ENCODE measurements around the gene GDPD5. TPM values are rescaled to one million over a fixed set of nuclear protein-coding genes. Genes with fewer than 3 reads are reported as not detected.

GDPD5 gene
- total and polyA plus RNA-seq, 4 donors = 6.2 to 24.7 (median 12.0) TPM

GRCh38 chr11:75487365-75487764 is 38.4 kb downstream of the GDPD5 start:
- TF ChIP-seq CTCF (IDR thresholded peaks at IDR 0.05; ENCODE audit: control extremely low read depth, extremely low read depth) = no peak
- 69 to 87% methylated on average over 4 of the region's 4 CpGs for WGBS, 2 donors
- H3K27ac ChIP-seq (ENCODE audit: low read depth in 1 of 2, low read length in 1 of 2) = no peak overlapping the region
- no peaks in the 10 kb centered on the region for H3K27me3 ChIP-seq (ENCODE audit: control insufficient read depth in 3 of 3, insufficient read depth in 3 of 3, low read length in 2 of 3)
- H3K36me3 ChIP-seq (ENCODE audit: control insufficient read depth in 4 of 4, insufficient read depth in 4 of 4, low read length in 4 of 4) = peaks cover 0 to 3% (median 0%) of the 10 kb centered on the region in 4 donors
- no peak for DNase-seq
- no peaks in the 10 kb centered on the region for H3K9me3 ChIP-seq (ENCODE audit: control insufficient read depth in 4 of 4, insufficient read depth in 3 of 4, low read length in 3 of 4)
- H3K4me1 ChIP-seq (ENCODE audit: control insufficient read depth in 5 of 5, insufficient read depth in 5 of 5, low read length in 5 of 5) = peaks cover 0 to 5% (median 0%) of the 10 kb centered on the region in 5 donors
- no peak overlapping the region for H3K4me3 ChIP-seq
- H3K9ac ChIP-seq (ENCODE audit: insufficient read depth in 1 of 2, low read length in 2 of 2) = no peak overlapping the region
- no peak for ATAC-seq (ENCODE audit: insufficient read depth, low FRiP score)

- H3K9me3 ChIP-seq (ENCODE audit: control insufficient read depth in 4 of 4, insufficient read depth in 3 of 4, low read length in 3 of 4) = no peaks in the 10 kb centered on the region
- H3K27ac ChIP-seq (ENCODE audit: low read depth in 1 of 2, low read length in 1 of 2) = no peak overlapping the region
- H3K4me3 ChIP-seq = no peak overlapping the region
- TF ChIP-seq CTCF (IDR thresholded peaks at IDR 0.05; ENCODE audit: control extremely low read depth, extremely low read depth) = no peak
- ATAC-seq (ENCODE audit: insufficient read depth, low FRiP score) (no peak), DNase-seq (no peak)
- no peaks in the 10 kb centered on the region for H3K27me3 ChIP-seq (ENCODE audit: control insufficient read depth in 3 of 3, insufficient read depth in 3 of 3, low read length in 2 of 3)
- 96 to 100% methylated on average over 4 of the region's 4 CpGs for WGBS, 2 donors
- H3K9ac ChIP-seq (ENCODE audit: insufficient read depth in 1 of 2, low read length in 2 of 2) = no peak overlapping the region
- H3K36me3 ChIP-seq (ENCODE audit: control insufficient read depth in 4 of 4, insufficient read depth in 4 of 4, low read length in 4 of 4) = peaks cover 0 to 3% (median 0%) of the 10 kb centered on the region in 4 donors
- peaks cover 0 to 5% (median 0%) of the 10 kb centered on the region in 5 donors for H3K4me1 ChIP-seq (ENCODE audit: control insufficient read depth in 5 of 5, insufficient read depth in 5 of 5, low read length in 5 of 5)
Observed at GRCh38 chr11:75485742-75486141, 40.0 kb downstream of the GDPD5 start.

- H3K4me1 ChIP-seq (ENCODE audit: control insufficient read depth in 5 of 5, insufficient read depth in 5 of 5, low read length in 5 of 5) = peaks cover 0 to 5% (median 0%) of the 10 kb centered on the region in 5 donors
- no peak overlapping the region for H3K4me3 ChIP-seq
- no peak overlapping the region for H3K9ac ChIP-seq (ENCODE audit: insufficient read depth in 1 of 2, low read length in 2 of 2)
- ATAC-seq (ENCODE audit: insufficient read depth, low FRiP score) = no peak
- no peaks in the 10 kb centered on the region for H3K9me3 ChIP-seq (ENCODE audit: control insufficient read depth in 4 of 4, insufficient read depth in 3 of 4, low read length in 3 of 4)
- DNase-seq = no peak
- no peak overlapping the region for H3K27ac ChIP-seq (ENCODE audit: low read depth in 1 of 2, low read length in 1 of 2)
- no peaks in the 10 kb centered on the region for H3K36me3 ChIP-seq (ENCODE audit: control insufficient read depth in 4 of 4, insufficient read depth in 4 of 4, low read length in 4 of 4)
- 72 to 78% methylated on average over 14 of the region's 14 CpGs for WGBS, 2 donors
- H3K27me3 ChIP-seq (ENCODE audit: control insufficient read depth in 3 of 3, insufficient read depth in 3 of 3, low read length in 2 of 3) = no peaks in the 10 kb centered on the region
- no peak for TF ChIP-seq CTCF (IDR thresholded peaks at IDR 0.05; ENCODE audit: control extremely low read depth, extremely low read depth)
Observed at GRCh38 chr11:75482931-75483469, 42.7 kb downstream of the GDPD5 start.
